GM12874 (cell line): Measurements from ENCODE around the gene SEL1L.

Source experiments
- CTCF ChIP-seq: IDR thresholded peaks from 2 replicates; pipeline ENCODE4 v1.5.1; 2011; ENCODE audit warnings: low read depth, mild to moderate bottlenecking, control low read depth, low read length, moderate library complexity; ENCODE audit not compliant: insufficient read depth

Gene SEL1L

GRCh38 chr14:81511111-81511904, 22.3 kb downstream of the SEL1L start:
- TF ChIP-seq CTCF, result no peak

DNA sequence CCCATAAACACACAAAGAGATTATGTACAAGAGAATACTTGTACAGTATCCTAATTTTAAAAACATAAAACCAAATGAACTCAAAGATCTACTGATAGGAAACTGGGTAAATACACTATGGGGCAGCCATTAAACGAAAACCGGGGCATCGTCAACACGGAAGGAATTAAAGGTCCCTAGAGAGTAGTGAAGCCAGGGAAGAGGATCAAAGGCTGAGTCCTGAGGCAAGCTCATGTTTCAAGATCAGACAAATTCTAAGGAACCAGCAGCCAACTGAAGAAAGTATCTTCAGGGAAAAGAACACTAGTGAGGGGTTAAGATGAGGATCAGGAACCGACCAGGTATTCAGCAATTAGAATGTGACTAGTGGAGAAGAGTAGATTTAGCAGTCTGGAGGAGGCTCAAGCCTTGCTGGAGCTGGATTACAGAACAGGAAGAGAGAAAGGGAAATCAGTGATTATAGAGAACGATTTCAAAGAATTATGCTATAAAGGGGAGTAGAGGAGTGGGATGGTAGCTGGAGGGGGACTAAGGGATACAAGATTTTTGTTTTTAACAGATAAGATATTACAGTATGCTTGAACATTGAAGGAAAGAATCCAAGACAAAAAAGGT, 23.7 kb downstream of the SEL1L start:
- no peak for TF ChIP-seq CTCF

GRCh38 chr14:81509321-81509720, 24.3 kb downstream of the SEL1L start:
- no peak for TF ChIP-seq CTCF

DNA sequence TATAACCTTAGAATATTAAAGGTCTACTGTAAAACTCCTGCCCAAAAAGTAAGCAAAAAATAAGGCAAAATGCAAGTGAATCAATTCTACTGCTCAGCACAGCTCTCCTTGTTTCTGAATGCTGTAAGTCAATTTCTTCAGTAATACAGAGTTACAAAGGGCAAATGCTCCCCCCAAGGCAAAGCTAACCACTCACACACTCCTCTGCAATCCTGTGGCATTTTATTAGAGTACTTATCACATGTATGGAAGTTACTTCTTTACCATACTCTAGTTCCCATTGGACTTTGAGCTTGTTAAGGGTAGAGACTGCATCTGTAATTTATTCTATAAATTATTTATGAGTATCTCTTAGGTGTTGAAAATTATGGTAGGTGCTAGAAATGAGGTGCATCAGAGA, 27.2 kb downstream of the SEL1L start:
- no peak for TF ChIP-seq CTCF

GRCh38 chr14:81504864-81505263, 28.8 kb downstream of the SEL1L start:
- TF ChIP-seq CTCF, result no peak

GRCh38 chr14:81485781-81486180, 47.9 kb downstream of the SEL1L start:
- TF ChIP-seq CTCF, result no peak

DNA sequence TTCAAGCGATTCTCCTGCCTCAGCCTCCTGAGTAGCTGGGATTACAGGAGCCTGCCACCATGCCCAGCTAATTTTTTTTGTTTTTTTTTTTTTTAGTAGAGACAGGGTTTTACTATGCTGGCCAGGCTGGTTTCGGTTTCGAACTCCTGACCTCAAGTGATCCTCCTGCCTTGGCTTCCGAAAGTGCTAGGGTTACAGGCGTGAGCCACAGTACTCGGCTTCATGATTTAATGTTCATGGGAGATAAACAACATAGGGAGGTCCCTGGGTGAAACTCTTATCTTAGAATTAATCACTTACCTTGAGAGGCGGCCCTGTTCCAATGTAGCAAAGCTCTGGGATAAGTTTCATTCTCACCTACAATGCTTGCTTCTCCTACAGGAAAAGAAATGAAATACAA, 48.3 kb downstream of the SEL1L start:
- TF ChIP-seq CTCF, result no peak
